GM10248 (cell line): ENCODE measurements around the gene ATF7IP.
"Not testable (repeated sequence)": the region's sequence is repeated elsewhere in the genome, so short reads cannot be mapped to it uniquely, and the experiment has no call there.

Experiments used
- CTCF ChIA-PET: fragments of 300-600 bp; sonication (Branson Sonifier 250); formaldehyde crosslinking; extraction: SDS; loops from one replicate; lab custom pipeline; 2021; ENCODE audit warnings: antibody characterized with exemption; lab: Yijun Ruan, JAX
- POLR2A ChIA-PET: fragments of 350-650 bp; sonication (Branson Sonifier 250); formaldehyde crosslinking; extraction: SDS; loops from one replicate; lab custom pipeline; 2020; ENCODE audit warnings: antibody characterized with exemption; lab: Yijun Ruan, JAX
- DNase-seq: peaks from one replicate; pipeline ENCODE4 v3.0.0; 2012; ENCODE audit errors: extremely low spot score
- TF ChIP-seq, protein P1 (sequence below): IDR thresholded peaks from 2 replicates; pipeline ENCODE4 v1.5.1; 2012; ENCODE audit warnings: mild to moderate bottlenecking, low read depth; ENCODE audit errors: extremely low read depth, missing control alignments, control extremely low read depth

The ATF7IP gene, protein sequence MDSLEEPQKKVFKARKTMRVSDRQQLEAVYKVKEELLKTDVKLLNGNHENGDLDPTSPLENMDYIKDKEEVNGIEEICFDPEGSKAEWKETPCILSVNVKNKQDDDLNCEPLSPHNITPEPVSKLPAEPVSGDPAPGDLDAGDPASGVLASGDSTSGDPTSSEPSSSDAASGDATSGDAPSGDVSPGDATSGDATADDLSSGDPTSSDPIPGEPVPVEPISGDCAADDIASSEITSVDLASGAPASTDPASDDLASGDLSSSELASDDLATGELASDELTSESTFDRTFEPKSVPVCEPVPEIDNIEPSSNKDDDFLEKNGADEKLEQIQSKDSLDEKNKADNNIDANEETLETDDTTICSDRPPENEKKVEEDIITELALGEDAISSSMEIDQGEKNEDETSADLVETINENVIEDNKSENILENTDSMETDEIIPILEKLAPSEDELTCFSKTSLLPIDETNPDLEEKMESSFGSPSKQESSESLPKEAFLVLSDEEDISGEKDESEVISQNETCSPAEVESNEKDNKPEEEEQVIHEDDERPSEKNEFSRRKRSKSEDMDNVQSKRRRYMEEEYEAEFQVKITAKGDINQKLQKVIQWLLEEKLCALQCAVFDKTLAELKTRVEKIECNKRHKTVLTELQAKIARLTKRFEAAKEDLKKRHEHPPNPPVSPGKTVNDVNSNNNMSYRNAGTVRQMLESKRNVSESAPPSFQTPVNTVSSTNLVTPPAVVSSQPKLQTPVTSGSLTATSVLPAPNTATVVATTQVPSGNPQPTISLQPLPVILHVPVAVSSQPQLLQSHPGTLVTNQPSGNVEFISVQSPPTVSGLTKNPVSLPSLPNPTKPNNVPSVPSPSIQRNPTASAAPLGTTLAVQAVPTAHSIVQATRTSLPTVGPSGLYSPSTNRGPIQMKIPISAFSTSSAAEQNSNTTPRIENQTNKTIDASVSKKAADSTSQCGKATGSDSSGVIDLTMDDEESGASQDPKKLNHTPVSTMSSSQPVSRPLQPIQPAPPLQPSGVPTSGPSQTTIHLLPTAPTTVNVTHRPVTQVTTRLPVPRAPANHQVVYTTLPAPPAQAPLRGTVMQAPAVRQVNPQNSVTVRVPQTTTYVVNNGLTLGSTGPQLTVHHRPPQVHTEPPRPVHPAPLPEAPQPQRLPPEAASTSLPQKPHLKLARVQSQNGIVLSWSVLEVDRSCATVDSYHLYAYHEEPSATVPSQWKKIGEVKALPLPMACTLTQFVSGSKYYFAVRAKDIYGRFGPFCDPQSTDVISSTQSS

DNA sequence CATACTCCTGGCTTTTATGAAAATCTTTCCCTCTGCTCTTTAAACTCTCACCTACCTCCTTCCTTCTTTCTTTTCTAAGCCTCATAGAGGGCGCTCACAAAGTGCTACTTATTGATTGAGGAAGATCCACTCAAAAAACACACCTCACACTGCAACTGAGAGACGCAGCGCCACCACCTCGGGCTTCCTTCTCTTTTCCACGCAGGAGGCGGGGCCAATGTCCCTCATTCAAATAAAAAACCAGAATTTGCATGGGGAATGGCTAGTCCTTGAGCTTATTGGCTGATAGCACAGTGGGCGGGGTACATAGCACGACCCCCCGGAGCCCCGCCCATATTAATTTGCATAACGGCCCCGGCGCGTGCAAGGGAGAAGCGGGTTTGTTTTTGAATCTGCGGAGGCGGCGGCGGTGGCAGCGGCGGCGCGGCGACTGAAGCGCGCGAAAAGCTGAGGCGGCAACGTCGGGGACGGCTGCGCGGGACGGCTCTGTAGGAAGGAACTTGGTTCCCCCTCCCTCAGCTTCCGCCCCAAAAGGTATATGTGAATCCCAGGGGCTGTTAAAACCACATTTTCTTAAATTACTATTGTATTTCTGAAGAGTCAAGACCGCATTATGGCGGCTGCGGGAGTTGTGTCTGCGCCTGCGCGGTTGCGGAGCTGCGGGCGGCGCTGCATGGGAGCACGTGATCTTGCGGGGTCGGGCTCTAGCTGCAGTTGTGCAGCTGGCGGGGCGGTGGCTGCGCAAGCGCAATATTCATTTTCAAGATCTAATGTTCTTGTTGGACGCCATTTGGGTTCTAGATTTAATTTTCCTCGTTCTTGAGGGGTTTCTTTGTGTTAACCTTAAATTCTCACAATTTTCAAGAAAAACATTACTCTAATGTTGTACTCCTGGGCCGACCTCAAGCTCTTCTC, at the start of gene ATF7IP:
ATF7IP (plus strand) TSS at position 389 of the 915 bp plus-strand sequence. CDS start 58,234 bp downstream, outside the sequence.
- POLR2A ChIA-PET = interaction anchor here (0.6 to 1.4 kb wide), 7 partner anchors 19 to 404 kb away, joined by 3 to 7 read pairs (median 4); no protein-coding TSS in a partner anchor
- DNase-seq = peak; percentile 89
- TF ChIP-seq, protein P1, sequence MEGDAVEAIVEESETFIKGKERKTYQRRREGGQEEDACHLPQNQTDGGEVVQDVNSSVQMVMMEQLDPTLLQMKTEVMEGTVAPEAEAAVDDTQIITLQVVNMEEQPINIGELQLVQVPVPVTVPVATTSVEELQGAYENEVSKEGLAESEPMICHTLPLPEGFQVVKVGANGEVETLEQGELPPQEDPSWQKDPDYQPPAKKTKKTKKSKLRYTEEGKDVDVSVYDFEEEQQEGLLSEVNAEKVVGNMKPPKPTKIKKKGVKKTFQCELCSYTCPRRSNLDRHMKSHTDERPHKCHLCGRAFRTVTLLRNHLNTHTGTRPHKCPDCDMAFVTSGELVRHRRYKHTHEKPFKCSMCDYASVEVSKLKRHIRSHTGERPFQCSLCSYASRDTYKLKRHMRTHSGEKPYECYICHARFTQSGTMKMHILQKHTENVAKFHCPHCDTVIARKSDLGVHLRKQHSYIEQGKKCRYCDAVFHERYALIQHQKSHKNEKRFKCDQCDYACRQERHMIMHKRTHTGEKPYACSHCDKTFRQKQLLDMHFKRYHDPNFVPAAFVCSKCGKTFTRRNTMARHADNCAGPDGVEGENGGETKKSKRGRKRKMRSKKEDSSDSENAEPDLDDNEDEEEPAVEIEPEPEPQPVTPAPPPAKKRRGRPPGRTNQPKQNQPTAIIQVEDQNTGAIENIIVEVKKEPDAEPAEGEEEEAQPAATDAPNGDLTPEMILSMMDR = peak; percentile 38
- CTCF ChIA-PET = interaction anchor here (0.8 to 2.4 kb wide), 19 partner anchors 12 to 143 kb away, joined by 3 to 11 read pairs (median 4); no protein-coding TSS in a partner anchor

GRCh38 chr12:14317362-14318146, 47.9 kb upstream of the ATF7IP start:
- DNase-seq = no peak
- TF ChIP-seq, protein P1 = no peak
- ChIA-PET CTCF (interaction anchor here (1.0 kb wide), 1 partner anchor 79 kb away, joined by 3 read pairs; no protein-coding TSS in a partner anchor), POLR2A (no interaction called here)

DNA sequence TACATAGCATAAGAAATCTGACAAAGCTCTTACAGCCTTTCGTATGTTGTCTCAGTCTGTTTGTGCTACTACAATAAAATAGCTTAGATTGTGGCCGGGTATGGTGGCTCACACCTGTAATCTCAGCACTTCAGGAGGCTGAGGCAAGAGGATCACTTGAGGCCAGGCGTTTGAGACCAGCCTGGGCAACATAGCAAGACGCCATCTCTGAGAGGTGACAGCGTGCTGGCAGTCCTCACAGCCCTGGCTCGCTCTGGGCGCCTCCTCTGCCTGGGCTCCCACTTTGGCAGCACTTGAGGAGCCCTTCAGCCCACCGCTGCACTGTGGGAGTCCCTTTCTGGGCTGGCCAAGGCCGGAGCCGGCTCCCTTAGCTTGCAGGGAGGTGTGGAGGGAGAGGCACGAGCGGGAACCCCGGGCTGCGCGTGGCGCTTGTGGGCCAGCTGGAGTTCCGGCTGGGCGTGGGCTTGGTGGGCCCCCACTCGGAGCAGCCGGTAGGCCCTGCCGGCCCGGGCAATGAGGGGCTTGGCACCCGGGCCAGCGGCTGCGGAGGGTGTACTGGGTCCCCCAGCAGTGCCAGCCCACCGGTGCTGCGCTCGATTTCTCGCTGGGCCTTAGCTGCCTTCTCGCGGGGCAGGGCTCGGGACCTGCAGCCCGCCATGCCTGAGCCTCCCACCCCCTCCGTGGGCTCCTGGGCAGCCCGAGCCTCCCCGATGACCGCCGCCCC, 45.6 kb upstream of the ATF7IP start:
- CTCF ChIA-PET = interaction anchor here (0.8 to 1.6 kb wide), 2 partner anchors 18 to 31 kb away, joined by 3 to 5 read pairs; no protein-coding TSS in a partner anchor
- POLR2A ChIA-PET, DNase-seq: not testable (repeated sequence)

DNA sequence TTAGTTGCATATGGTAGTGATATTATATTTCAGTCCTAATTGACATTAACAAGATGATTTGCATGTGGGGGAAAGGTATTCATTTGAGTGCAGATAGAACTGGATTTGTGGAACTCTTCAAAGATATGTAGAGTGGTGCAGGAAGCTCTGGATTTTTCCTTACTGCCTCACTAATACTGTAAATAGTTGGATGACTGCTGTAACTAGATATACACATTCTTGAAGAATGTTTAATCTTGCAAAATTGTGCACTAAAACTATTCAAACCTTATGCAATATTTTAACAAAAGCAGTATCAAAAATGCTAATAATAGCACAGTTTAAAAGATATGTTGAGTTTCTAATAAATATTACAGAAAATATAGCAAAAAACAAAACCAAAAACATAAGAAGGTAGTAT, 43.1 kb upstream of the ATF7IP start:
- ChIA-PET CTCF (interaction anchor here (0.9 to 1.7 kb wide), 2 partner anchors 9 to 22 kb away, joined by 4 read pairs; no protein-coding TSS in a partner anchor), POLR2A (no interaction called here)
- TF ChIP-seq, protein P1 = no peak
- DNase-seq = no peak

GRCh38 chr12:14325716-14326343, 39.7 kb upstream of the ATF7IP start:
- DNase-seq = no peak
- POLR2A ChIA-PET = no interaction called here
- TF ChIP-seq, protein P1 = no peak
- CTCF ChIA-PET = interaction anchor here (1.0 kb wide), 1 partner anchor 11 kb away, joined by 3 read pairs; no protein-coding TSS in a partner anchor
